Omental fat pad (tissue), 4 donors: Measurements from ENCODE around the gene PSMB7. TPM values are rescaled to one million over a fixed set of nuclear protein-coding genes. Genes with fewer than 3 reads are reported as not detected.

Experiments
- ATAC-seq: fragments of 150-250 bp; one replicate; pipeline ENCODE4 v1.9.1; 2016; ENCODE audit warnings: mild to moderate bottlenecking, moderate library complexity; ENCODE audit not compliant: low FRiP score
- DNase-seq: peaks from one replicate; pipeline ENCODE4 v3.0.0-alpha.2; 2019; ENCODE audit warnings: low spot score
- total RNA-seq, 4 donors: library from RNA; depleted of rRNA; stranded (reverse); fragments of >200 nt; gene quantifications; one replicate each; pipeline ENCODE4 v1.1.0, GENCODE V29; 2016
- TF ChIP-seq, protein P1 (sequence below), 3 donors: fragments of 450-650 bp; IDR thresholded peaks; one replicate each; pipeline ENCODE4 v1.5.1; 2016 to 2017; ENCODE audit warnings: antibody characterized with exemption in 3 of 3, mild to moderate bottlenecking in 3 of 3, moderate library complexity in 2 of 3

The PSMB7 gene
- total RNA-seq, 4 donors from 2014 or later = 172 to 200 (median 187) TPM

DNA sequence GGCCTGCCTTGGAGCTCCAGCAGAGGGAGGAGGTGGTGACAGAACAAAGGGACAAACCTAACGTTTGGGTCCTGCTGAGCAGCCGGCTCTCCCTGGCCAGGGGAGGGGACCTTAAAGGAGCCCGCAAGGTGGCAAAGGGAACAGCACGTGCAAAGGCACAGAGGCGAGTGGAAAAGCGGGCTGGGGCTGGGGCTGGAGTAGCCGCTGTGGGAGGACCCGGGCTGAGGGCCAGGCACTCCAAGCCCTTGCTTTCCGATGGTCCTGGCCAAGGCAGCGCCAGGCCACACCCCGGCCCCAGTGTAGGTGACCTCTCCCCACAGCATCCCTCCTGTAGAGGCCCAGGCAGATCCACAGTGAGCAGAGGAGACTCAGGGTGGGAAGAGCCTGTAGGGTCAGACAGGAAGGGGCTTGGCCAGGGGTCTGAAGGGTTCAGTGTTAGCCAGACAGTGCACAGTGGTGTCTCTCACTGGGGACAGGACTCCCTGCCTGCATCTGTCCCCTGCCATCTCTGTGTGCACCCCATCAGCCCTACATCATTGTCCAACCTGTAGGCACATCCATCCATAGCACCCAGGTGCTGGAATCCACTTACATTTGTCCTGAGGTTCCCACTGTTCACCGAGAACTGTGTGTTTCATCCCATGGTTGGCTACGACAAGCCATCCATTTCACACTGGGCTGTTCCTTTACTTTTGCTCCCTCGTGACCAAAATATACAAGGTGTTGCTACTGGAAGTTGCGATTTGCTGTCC is 80.5 kb downstream of the PSMB7 start:
- DNase-seq = no peak
- TF ChIP-seq, protein P1, sequence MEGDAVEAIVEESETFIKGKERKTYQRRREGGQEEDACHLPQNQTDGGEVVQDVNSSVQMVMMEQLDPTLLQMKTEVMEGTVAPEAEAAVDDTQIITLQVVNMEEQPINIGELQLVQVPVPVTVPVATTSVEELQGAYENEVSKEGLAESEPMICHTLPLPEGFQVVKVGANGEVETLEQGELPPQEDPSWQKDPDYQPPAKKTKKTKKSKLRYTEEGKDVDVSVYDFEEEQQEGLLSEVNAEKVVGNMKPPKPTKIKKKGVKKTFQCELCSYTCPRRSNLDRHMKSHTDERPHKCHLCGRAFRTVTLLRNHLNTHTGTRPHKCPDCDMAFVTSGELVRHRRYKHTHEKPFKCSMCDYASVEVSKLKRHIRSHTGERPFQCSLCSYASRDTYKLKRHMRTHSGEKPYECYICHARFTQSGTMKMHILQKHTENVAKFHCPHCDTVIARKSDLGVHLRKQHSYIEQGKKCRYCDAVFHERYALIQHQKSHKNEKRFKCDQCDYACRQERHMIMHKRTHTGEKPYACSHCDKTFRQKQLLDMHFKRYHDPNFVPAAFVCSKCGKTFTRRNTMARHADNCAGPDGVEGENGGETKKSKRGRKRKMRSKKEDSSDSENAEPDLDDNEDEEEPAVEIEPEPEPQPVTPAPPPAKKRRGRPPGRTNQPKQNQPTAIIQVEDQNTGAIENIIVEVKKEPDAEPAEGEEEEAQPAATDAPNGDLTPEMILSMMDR (IDR thresholded peaks at IDR 0.05) = no peak
- ATAC-seq = no peak

DNA sequence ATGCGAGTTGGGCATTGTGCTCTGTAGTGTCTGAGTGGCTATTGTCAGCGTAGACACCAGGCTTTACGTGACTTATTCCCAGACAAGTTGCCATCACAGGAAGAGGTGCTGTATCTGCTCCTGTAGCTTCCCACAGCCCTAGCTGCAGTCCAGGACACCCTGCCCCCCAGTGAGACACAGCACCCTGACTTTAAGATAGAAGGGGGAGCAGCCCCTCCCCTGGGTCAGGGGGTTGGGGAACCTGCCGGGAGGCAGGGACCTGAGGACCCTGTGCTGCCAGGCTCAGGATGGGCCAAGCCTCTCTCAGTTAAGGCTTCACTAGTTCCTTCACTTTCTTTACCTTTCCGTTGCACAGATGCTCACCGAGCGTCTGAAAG is 82.1 kb downstream of the PSMB7 start:
- TF ChIP-seq, protein P1 (IDR thresholded peaks at IDR 0.05) = no peak
- ATAC-seq = no peak

DNA sequence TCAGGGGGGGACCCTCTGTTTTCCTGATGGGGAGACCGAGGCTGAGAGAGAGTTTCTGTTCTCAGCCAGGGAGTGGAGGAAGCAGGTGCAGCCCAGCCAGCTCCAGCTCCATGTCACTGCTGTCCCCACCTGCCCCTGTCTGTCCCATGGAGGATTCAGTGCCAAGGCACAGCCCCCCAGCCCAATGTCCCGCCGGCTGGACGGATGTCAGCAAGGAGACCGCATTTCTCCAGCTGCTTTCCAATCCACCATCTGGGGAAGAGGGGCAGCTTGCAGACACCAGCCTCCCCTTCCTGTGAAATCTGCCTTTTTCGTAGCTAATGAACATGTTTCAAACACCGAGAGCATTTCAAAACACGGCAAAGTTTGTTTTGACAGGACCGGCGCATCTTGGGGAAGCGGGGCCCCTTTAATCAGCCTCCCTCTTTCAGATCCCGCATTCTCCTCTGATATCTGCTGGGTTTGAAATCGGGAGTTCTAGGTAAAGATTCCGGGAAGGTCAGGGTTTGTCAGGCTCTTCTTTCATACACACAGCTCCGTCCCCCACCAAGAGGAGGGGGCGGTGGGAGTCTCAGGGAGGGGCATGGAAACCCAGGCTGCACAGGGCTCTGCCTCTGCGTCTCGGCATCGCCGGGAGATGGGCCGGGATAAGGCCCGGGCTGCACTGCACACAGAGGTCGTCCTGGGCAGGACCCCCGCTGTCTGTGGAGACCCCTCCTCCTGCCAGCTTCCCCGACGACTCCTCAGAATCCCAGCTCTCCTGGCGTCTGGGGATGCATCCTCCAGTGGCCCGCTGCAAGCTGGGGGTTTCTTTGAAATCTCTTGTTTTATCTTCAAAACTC is 82.7 kb downstream of the PSMB7 start:
- TF ChIP-seq, protein P1 (IDR thresholded peaks at IDR 0.05) = no peak
- ATAC-seq = no peak
- no peak for DNase-seq

More for the DNA sequence above, 82.1 kb downstream of the PSMB7 start:
- DNase-seq = no peak

DNA sequence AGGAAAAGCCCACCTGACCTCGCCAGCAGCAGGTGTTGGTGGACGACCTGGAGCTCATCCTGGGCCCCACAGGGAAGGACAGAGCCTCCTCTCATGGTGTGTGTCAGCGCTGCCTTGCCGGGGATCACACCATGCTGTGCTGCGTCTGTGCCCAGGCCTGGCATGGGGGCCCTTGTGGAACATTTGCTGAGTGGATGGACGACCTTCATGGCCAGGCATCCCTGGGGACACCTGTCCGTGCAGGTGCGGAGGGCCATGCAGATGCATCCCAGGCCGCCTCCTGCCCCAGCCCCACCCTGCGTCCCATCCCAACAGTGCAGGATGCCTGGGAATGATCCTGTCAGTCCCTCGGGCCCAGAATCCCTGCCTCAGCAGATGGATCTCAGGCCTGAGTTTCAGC is 83.7 kb downstream of the PSMB7 start:
- DNase-seq (no peak), ATAC-seq (no peak)
- TF ChIP-seq, protein P1 (IDR thresholded peaks at IDR 0.05) = no peak

DNA sequence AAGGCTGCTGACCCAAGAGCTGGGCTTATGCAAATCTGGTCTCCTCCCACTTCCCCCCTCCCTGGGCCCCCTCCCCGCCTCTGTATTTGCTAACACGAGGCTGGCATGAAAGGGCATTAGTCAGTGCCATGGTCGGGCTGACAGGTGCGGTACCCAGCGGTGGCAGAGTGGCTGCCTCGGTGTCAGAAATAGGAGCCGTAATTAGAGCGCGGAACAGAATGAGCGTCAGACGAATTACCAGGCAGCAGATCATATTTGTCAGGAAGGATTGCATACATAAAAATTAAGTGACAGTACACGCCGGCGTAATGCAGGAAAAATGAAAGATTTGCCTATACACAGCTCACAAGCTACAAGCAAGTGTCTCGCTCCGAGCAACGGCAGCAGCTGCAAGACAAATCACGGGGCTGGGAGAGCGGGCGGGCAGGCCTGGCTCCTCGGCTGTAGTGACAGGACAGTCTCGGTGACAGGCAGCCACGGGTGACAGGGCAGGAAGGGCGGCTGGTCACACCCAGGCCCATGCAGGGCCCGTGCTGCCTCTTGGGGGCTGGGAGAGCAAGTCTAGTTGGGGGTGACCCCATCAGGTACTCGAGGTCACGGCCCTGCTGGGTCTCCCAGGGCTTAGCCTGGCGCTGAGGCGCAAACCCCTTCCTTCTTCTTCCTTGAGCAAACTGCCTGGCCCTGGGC is 85.1 kb downstream of the PSMB7 start:
- DNase-seq (no peak), ATAC-seq (no peak)
- TF ChIP-seq, protein P1 (IDR thresholded peaks at IDR 0.05) = no peak

DNA sequence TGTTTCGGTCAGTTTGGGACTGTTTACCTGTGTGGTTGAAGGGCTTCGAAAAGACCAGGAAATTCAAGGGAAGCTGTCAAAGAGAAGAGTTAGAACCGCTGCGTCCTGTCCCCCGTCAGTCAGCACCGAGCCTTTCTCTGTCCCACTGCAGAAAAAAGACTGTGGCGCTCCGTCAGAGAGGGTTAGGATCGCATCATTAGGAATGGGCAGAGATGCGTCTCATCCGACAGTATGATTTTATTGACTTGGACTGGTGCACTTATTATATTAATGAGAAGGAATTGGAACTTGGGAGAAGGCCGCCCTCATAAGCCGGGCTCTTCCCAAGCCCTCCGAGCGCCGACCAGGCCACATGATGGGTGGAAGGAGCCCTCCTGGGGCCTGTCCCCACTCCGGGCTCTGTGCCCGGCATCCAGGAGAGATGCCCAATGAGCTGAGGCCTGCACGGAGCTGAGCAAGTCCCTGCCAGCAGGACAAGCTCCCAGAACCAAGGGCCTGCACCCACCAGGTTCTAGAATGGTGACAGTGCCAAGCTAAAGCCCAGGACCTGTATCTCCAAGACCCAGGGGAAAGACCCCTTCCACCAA is 85.9 kb downstream of the PSMB7 start:
- TF ChIP-seq, protein P1 (IDR thresholded peaks at IDR 0.05) = no peak
- DNase-seq (no peak), ATAC-seq (no peak)
